Left lung (tissue), 10 donors: ENCODE results near the gene CRYGC. TPM values are rescaled to one million over a fixed set of nuclear protein-coding genes. Genes with fewer than 3 reads are reported as not detected.

ENCODE experiments used
- ATAC-seq: fragments of 200-7000 bp; cut with Tn5 transposase; one replicate; pipeline ENCODE4 v1.9.1; 2020; ENCODE audit warnings: moderate library complexity
- DNase-seq, 4 donors: peaks; one replicate each; pipeline ENCODE4 v3.0.0-alpha.2; 2013 to 2020
- H3K27ac ChIP-seq, 2 donors: fragments of 200-600 bp; sonication (generic) in 1 of 2; one replicate each; pipeline versions ENCODE4 v1.5.0 to v1.8.0; 2020 to 2021
- H3K27me3 ChIP-seq, 2 donors: fragments of 200-600 bp; sonication (generic) in 1 of 2; one replicate each; pipeline versions ENCODE4 v1.5.0 to v1.8.0; 2020 to 2021
- H3K36me3 ChIP-seq, 2 donors: fragments of 200-600 bp; sonication (generic) in 1 of 2; one replicate each; pipeline versions ENCODE4 v1.5.0 to v1.8.0; 2020 to 2021
- H3K4me1 ChIP-seq, 2 donors: fragments of 200-600 bp; one replicate each; pipeline ENCODE4 v1.8.0; 2021
- H3K4me3 ChIP-seq, 2 donors: fragments of 200-600 bp; sonication (generic) in 1 of 2; one replicate each; pipeline versions ENCODE4 v1.5.0 to v1.8.0; 2020 to 2021; ENCODE audit warnings: mild to moderate bottlenecking in 1 of 2
- H3K9me3 ChIP-seq, 2 donors: fragments of 200-600 bp; sonication (generic) in 1 of 2; one replicate each; pipeline versions ENCODE4 v1.5.0 to v1.8.0; 2020 to 2021
- CTCF ChIP-seq, 2 donors: fragments of 200-600 bp; sonication (generic) in 1 of 2; IDR thresholded peaks; one replicate each; pipeline versions ENCODE4 v1.5.0 to v1.8.0; 2021; ENCODE audit warnings: antibody characterized with exemption in 2 of 2
- intact Hi-C, 2 donors: fragments of 100-400 bp; cut with DNase I; formaldehyde crosslinking; loops; one replicate each; pipeline versions ENCODE4 v1.11.2 to v1.14.2; 2022
- polyA plus RNA-seq, 6 donors: library from polyadenylated mRNA; unstranded; fragments of 120-200 nt; gene quantifications; one replicate each; pipeline ENCODE4 v1.2.1, GENCODE V29; 2013; ENCODE audit not compliant: insufficient read length in 6 of 6
- total RNA-seq, 2 donors: library from RNA; stranded (reverse); fragmentation: NEBNext Ultra II Directional; extraction: Animal tissue kit (Norgen Biotek cat#: 25700); gene quantifications; one replicate each; pipeline ENCODE4 v1.2.1, GENCODE V29; 2021
- donor health status: DM: no; HTN: yes; CAD: no.
- donor health status: DM: no; HTN: no; CAD: no.

Gene CRYGC
- total and polyA plus RNA-seq, 8 donors = not detected

- H3K4me3 ChIP-seq = no peak overlapping the region
- H3K27ac ChIP-seq = no peak overlapping the region
- DNase-seq (no peak), ATAC-seq (no peak)
- no peak for TF ChIP-seq CTCF (IDR thresholded peaks at IDR 0.05)
- no peaks in the 10 kb centered on the region for H3K27me3 ChIP-seq
- intact Hi-C loops = no loop called here
- H3K9me3 ChIP-seq = no peaks in the 10 kb centered on the region
- no peaks in the 10 kb centered on the region for H3K4me1 ChIP-seq
- no peaks in the 10 kb centered on the region for H3K36me3 ChIP-seq
These were observed 32.3 kb downstream of the CRYGC start for GRCh38 chr2:208097313-208097712.

DNA sequence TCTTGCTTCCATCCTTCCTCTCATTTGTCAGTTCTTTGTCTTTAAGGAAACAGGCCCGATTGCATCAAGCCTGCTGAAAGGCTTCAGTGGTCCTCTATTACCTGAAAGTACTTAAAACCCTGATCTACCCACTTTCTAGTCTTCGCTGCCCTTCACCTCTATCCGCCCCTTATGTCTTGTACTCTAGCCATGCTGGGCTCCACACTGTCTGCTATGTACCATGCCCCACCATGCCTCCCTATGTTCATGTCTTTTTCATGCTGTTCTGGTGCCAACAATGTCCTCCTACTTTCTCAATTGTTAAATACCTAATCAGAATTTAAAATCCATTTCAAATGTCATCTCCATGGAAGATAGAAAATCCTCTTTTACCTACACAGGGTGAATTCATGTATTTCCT, 33.5 kb downstream of the CRYGC start:
- Histone ChIP-seq H3K36me3 (no peaks in the 10 kb centered on the region), H3K9me3 (no peaks in the 10 kb centered on the region), H3K4me1 (no peaks in the 10 kb centered on the region), H3K4me3 (no peak overlapping the region), H3K27ac (no peak overlapping the region), H3K27me3 (no peaks in the 10 kb centered on the region)
- no peak for TF ChIP-seq CTCF (IDR thresholded peaks at IDR 0.05)
- DNase-seq = no peak
- no peak for ATAC-seq
- intact Hi-C loops = no loop called here

DNA sequence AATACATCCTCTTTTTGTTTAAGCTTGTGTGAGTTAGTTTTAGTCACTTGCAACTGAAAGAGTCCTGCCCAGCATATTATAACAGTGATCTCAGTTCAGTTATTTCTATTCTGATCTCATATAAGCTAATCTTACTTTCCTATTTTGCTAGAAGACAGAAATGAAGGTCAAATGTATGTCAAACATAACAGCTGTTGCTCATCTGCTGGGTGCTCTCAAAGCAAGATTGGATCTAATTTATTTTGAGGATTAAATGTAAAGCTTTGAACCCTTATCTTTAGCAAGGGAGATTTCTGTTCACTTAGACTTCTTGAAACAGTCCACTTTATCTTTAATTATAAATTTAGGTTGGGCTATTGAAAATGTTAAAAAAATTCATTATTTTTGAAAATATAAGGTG, 36.5 kb downstream of the CRYGC start:
- Histone ChIP-seq H3K4me3 (no peak overlapping the region), H3K27ac (no peak overlapping the region), H3K9me3 (no peaks in the 10 kb centered on the region), H3K4me1 (no peaks in the 10 kb centered on the region), H3K27me3 (no peaks in the 10 kb centered on the region), H3K36me3 (no peaks in the 10 kb centered on the region)
- no peak for TF ChIP-seq CTCF (IDR thresholded peaks at IDR 0.05)
- intact Hi-C loops = no loop called here
- no peak for ATAC-seq
- DNase-seq = no peak

DNA sequence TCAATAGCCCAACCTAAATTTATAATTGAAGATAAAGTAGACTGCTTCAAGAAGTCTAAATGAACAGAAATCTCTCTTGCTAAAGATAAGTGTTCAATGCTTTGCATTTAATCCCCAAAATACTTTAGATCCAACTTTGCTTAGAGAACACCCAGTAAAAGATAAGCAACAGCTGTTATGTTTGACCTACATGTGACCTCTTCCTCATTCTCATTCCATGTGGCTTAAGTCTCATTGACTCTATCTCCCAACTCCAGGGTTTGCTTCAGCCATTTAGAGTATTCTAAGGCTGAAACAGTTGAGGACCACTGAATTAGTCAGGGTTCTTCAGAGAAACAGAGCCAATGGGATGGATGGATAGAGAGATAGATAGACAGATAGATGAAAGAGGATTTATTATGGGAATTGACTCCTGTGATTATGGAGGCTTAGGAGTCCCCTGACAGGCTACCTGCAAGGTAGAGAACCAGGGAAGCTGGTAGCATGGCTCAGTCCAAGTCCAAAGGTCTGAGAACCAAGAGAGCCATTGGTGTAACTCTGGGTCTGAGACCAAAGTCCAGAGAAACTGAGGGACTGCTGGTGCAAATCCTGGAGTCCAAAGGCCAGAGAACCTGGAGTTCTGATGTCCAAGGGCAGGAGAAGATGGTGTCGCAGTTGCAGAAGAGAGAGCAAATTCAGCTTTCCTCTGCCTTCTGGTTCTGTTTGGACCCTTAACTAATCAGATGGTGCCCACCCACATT, 37.4 kb downstream of the CRYGC start:
- DNase-seq (no peak), ATAC-seq (no peak)
- no peak overlapping the region for H3K27ac ChIP-seq
- no peaks in the 10 kb centered on the region for H3K36me3 ChIP-seq
- no peaks in the 10 kb centered on the region for H3K9me3 ChIP-seq
- no peaks in the 10 kb centered on the region for H3K27me3 ChIP-seq
- intact Hi-C loops = no loop called here
- H3K4me1 ChIP-seq = no peaks in the 10 kb centered on the region
- TF ChIP-seq CTCF (IDR thresholded peaks at IDR 0.05) = no peak
- H3K4me3 ChIP-seq = no peak overlapping the region

DNA sequence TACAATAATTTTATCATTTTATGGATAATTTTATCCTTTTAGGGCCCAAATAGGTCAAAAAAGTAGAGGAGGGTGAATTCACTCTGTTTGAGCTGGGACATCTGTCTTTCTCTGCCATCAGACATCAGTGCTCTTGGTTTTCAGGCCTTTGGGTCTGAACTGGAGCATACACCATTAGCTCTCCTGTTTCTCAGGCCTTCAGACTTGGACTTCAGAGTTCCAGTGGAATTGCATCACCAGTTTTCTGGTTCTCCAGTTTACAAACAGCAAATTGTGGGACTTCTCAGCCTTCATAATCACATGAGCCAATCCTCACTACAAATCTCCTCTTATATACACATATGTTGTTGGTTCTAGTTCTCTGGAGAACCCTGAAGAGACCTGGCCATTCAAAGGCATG, 39.2 kb downstream of the CRYGC start:
- intact Hi-C loops = no loop called here
- no peak for ATAC-seq
- no peaks in the 10 kb centered on the region for H3K27me3 ChIP-seq

More for the DNA sequence above, 39.2 kb downstream of the CRYGC start:
- Histone ChIP-seq H3K27ac (no peak overlapping the region), H3K4me3 (no peak overlapping the region), H3K9me3 (no peaks in the 10 kb centered on the region), H3K4me1 (no peaks in the 10 kb centered on the region), H3K36me3 (no peaks in the 10 kb centered on the region)
- no peak for DNase-seq
- TF ChIP-seq CTCF (IDR thresholded peaks at IDR 0.05) = no peak
